Amygdala (tissue), 56 donors: ENCODE measurements around the gene TENT4A.
"Not testable (repeated sequence)": the region's sequence is repeated elsewhere in the genome, so short reads cannot be mapped to it uniquely, and the experiment has no call there.

Experiments used
- DNase-seq, 56 donors: peaks; one replicate each; lab custom pipeline; 2025; lab: John Stamatoyannopoulos, UW

The TENT4A gene

GRCh38 chr5:6765612-6766525 lies 52.6 kb downstream of the TENT4A start:
- peak in 51 of 56 donors; percentile 4 to 79 (median 50) for DNase-seq

- DNase-seq = peak in 41 of 56 donors; percentile 7 to 79 (median 37)
Observed at GRCh38 chr5:6766604-6767093, 53.4 kb downstream of the TENT4A start.

GRCh38 chr5:6767481-6768063 lies 54.3 kb downstream of the TENT4A start:
- DNase-seq = no peak

- DNase-seq = no peak
Observed at GRCh38 chr5:6768590-6769230, 55.5 kb downstream of the TENT4A start.

- no peak for DNase-seq
Observed at GRCh38 chr5:6770826-6771607, 57.8 kb downstream of the TENT4A start.

GRCh38 chr5:6772886-6773285 lies 59.7 kb downstream of the TENT4A start:
- DNase-seq = peak in 28 of 56 donors; percentile 4 to 68 (median 32)

- DNase-seq = peak in 4 of 56 donors; percentile 23 to 47 (median 36)
Observed at GRCh38 chr5:6773342-6774035, 60.3 kb downstream of the TENT4A start.

- DNase-seq = not testable (repeated sequence)
Observed at GRCh38 chr5:6774207-6774606, 61.0 kb downstream of the TENT4A start.

- DNase-seq = no peak
Observed at GRCh38 chr5:6774721-6775204, 61.5 kb downstream of the TENT4A start.

- no peak for DNase-seq
Observed at GRCh38 chr5:6775571-6775970, 62.3 kb downstream of the TENT4A start.

GRCh38 chr5:6780802-6781391 lies 67.7 kb downstream of the TENT4A start:
- DNase-seq = no peak

GRCh38 chr5:6781716-6782115 lies 68.5 kb downstream of the TENT4A start:
- no peak for DNase-seq

GRCh38 chr5:6783787-6784186 lies 70.6 kb downstream of the TENT4A start:
- no peak for DNase-seq

- no peak for DNase-seq
Observed at GRCh38 chr5:6784481-6784880, 71.2 kb downstream of the TENT4A start.

GRCh38 chr5:6785161-6785860 lies 72.1 kb downstream of the TENT4A start:
- no peak for DNase-seq

- DNase-seq = no peak
Observed at GRCh38 chr5:6785861-6786180, 72.6 kb downstream of the TENT4A start.

- no peak for DNase-seq
Observed at GRCh38 chr5:6786786-6787495, 73.7 kb downstream of the TENT4A start.

- no peak for DNase-seq
Observed at GRCh38 chr5:6787941-6788340, 74.7 kb downstream of the TENT4A start.
